ENCODE data around the gene SRSF9.

Gene SRSF9

GRCh38 chr12:120422892-120423456 lies 46.6 kb downstream of the SRSF9 start:
- no peak overlapping the region for H3K4me3 ChIP-seq (ENCODE audit: control insufficient read depth, low read depth, low read length)
- no peak for DNase-seq (ENCODE audit: low read depth)
- TF ChIP-seq, protein P1, sequence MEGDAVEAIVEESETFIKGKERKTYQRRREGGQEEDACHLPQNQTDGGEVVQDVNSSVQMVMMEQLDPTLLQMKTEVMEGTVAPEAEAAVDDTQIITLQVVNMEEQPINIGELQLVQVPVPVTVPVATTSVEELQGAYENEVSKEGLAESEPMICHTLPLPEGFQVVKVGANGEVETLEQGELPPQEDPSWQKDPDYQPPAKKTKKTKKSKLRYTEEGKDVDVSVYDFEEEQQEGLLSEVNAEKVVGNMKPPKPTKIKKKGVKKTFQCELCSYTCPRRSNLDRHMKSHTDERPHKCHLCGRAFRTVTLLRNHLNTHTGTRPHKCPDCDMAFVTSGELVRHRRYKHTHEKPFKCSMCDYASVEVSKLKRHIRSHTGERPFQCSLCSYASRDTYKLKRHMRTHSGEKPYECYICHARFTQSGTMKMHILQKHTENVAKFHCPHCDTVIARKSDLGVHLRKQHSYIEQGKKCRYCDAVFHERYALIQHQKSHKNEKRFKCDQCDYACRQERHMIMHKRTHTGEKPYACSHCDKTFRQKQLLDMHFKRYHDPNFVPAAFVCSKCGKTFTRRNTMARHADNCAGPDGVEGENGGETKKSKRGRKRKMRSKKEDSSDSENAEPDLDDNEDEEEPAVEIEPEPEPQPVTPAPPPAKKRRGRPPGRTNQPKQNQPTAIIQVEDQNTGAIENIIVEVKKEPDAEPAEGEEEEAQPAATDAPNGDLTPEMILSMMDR (IDR thresholded peaks at IDR 0.05; ENCODE audit: control insufficient read depth, insufficient read depth, low read depth, low read length, missing control alignments), result no peak

- DNase-seq (ENCODE audit: low read depth), result no peak
- TF ChIP-seq, protein P1 (IDR thresholded peaks at IDR 0.05; ENCODE audit: control insufficient read depth, insufficient read depth, low read depth, low read length, missing control alignments), result no peak
- H3K4me3 ChIP-seq (ENCODE audit: control insufficient read depth, low read depth, low read length), result no peak overlapping the region
Measured at GRCh38 chr12:120421701-120422100, 47.8 kb downstream of the SRSF9 start.

- DNase-seq (ENCODE audit: low read depth), result no peak
- TF ChIP-seq, protein P1 (IDR thresholded peaks at IDR 0.05; ENCODE audit: control insufficient read depth, insufficient read depth, low read depth, low read length, missing control alignments), result no peak
- H3K4me3 ChIP-seq (ENCODE audit: control insufficient read depth, low read depth, low read length), result no peak overlapping the region
Measured at GRCh38 chr12:120417917-120418580, 51.5 kb downstream of the SRSF9 start.

DNA sequence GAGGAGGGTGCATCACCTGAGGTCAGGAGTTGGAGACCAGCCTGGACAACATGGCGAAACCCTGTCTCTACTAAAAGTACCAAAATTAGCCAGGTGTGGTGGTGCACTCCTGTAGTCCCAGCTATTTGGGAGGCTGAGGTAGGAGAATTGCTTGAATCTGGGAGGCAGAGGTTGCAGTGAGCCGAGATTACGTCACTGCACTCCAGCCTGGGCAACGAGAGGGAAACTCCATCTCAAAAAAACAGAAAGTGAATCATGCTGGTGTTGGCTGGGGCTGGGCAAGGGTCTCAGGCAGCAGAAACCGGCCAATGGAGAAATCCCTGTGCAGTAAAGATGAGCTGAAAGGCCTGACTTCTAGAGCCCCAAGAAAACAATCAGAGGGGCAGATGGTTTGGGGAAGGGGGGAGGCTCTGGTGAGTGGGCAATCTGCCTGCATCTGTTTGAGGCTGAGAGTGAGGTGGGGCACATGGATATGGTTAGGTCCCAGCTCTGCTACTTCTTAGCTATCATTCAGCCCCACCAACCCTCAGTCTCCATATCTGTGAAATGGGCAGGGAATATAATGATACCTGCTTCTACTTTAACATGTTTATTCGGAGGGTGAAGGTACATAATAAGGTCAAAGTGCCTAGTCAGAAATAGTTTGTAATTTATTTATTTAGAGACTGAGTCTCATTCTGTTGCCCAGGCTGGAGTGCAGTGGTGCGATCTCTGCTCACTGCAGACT lies 52.9 kb downstream of the SRSF9 start:
- TF ChIP-seq, protein P1 (IDR thresholded peaks at IDR 0.05; ENCODE audit: control insufficient read depth, insufficient read depth, low read depth, low read length, missing control alignments), result no peak
- no peak overlapping the region for H3K4me3 ChIP-seq (ENCODE audit: control insufficient read depth, low read depth, low read length)
- DNase-seq (ENCODE audit: low read depth), result no peak

- H3K4me3 ChIP-seq (ENCODE audit: control insufficient read depth, low read depth, low read length), result no peak overlapping the region
- TF ChIP-seq, protein P1 (IDR thresholded peaks at IDR 0.05; ENCODE audit: control insufficient read depth, insufficient read depth, low read depth, low read length, missing control alignments), result no peak
- DNase-seq (ENCODE audit: low read depth), result no peak
Measured at GRCh38 chr12:120413901-120414695, 55.5 kb downstream of the SRSF9 start.

DNA sequence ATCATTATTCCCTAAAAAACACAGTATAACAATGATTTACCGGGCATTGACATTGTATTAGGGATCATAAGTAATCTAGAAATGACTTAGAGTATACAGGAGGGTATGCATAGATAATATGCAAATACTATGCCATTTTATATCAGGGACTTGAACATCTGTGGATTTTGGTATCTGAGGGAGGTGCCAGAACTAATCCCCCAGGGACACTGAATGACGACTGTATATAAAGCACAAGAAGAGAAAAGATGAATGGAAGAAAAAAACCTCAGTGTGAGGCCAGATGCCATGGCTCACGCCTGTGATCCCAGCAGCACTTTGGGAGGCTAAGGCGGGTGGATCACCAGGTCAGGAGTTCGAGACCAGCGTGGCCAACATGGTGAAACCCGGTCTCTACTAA lies 57.1 kb downstream of the SRSF9 start:
- TF ChIP-seq, protein P1 (IDR thresholded peaks at IDR 0.05; ENCODE audit: control insufficient read depth, insufficient read depth, low read depth, low read length, missing control alignments), result no peak
- no peak for DNase-seq (ENCODE audit: low read depth)
- no peak overlapping the region for H3K4me3 ChIP-seq (ENCODE audit: control insufficient read depth, low read depth, low read length)

Measured in AG09309 (cell line).